ENCODE results near the gene SIX2. TPM values are rescaled to one million over a fixed set of nuclear protein-coding genes. Genes with fewer than 3 reads are reported as not detected.
A peak's percentile ranks its signal among the peaks of the same experiment; 100 is the strongest.

The SIX2 gene
- total and polyA plus RNA-seq, 2 donors (not counting 1 experiment from before 2014, with no cell fraction given), result 0.03 TPM; not detected in 1

DNA sequence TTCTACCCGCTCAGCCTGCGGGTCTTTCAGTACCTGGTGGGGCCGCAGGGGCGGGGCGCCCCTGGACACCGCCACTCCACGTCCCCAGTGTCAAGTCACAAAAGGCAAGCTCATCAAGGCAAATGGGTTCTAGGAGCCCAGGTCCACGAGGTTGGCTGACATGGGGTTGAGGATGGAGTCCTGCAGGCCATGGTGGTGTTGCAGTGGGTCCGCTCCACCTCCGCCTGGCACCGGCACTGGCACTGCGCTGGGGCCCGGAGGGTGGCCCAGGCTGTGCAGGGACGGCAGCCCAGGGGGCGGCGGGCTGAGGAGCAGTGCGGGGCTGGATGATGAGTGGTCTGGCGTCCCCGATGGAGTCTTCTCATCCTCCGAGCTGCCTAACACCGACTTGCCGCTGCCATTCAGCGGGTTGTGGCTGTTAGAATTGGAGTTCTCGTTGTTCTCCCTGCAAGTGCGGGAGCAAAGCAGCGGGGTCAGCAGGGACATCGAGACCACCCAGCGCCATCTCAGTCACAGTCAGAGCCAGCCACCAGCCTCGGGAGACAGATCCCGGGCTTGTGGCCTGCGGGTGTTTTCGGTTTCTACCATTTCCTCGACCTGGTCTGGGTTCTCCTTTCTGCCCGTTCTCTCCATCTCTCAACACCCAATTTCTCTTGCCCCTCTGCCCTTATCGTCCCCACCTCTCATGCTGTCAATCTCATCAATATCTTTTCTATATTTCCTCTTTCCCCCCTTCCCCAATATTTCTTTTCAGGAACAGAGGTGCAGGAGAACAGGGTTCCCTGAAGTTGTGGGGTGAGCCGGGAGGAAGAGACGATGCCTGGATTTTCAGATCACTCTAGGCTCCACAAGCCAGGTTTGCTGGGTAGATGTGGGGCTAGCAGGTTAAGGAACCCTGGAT is 3.0 kb downstream of the SIX2 start:
- Histone ChIP-seq H2AFZ (ENCODE audit: low read length) (no peak overlapping the region), H4K20me1 (ENCODE audit: control insufficient read depth, extremely low read depth, insufficient read depth, low read length) (no peaks in the 10 kb centered on the region), H3K4me1 (ENCODE audit: control insufficient read depth, extremely low read depth, insufficient read depth, low read length) (peaks cover 3% of the 10 kb centered on the region), H3K9ac (ENCODE audit: insufficient read depth, low read length) (no peak overlapping the region), H3K4me3 (replicated peaks in 1 of 4; ENCODE audit: control extremely low read depth in 1 of 4, insufficient read depth in 1 of 4, low read depth in 3 of 4, low read length in 4 of 4) (no peak overlapping the region), H3K27me3 (ENCODE audit: control insufficient read depth, insufficient read depth, low read length) (peaks cover 92% of the 10 kb centered on the region), H3K9me3 (ENCODE audit: control insufficient read depth, insufficient read depth, low read depth, low read length) (no peaks in the 10 kb centered on the region), H3K27ac (ENCODE audit: insufficient read depth, low read length) (no peak overlapping the region), H3K79me2 (ENCODE audit: control insufficient read depth, insufficient read depth, low read length) (no peaks in the 10 kb centered on the region), H3K4me2 (ENCODE audit: extremely low read depth, insufficient read depth, low read length) (no peak overlapping the region), H3K36me3 (ENCODE audit: control insufficient read depth, insufficient read depth, low read length) (no peaks in the 10 kb centered on the region)
- no peak for DNase-seq (ENCODE audit: low read depth in 2 of 2)
- TF ChIP-seq EZH2 (IDR thresholded peaks at IDR 0.05; ENCODE audit: low read length, missing control alignments), result peak; percentile 19
- TF ChIP-seq, protein P1, sequence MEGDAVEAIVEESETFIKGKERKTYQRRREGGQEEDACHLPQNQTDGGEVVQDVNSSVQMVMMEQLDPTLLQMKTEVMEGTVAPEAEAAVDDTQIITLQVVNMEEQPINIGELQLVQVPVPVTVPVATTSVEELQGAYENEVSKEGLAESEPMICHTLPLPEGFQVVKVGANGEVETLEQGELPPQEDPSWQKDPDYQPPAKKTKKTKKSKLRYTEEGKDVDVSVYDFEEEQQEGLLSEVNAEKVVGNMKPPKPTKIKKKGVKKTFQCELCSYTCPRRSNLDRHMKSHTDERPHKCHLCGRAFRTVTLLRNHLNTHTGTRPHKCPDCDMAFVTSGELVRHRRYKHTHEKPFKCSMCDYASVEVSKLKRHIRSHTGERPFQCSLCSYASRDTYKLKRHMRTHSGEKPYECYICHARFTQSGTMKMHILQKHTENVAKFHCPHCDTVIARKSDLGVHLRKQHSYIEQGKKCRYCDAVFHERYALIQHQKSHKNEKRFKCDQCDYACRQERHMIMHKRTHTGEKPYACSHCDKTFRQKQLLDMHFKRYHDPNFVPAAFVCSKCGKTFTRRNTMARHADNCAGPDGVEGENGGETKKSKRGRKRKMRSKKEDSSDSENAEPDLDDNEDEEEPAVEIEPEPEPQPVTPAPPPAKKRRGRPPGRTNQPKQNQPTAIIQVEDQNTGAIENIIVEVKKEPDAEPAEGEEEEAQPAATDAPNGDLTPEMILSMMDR (conservative IDR thresholded peaks at IDR 0.05 in 1 of 2, IDR thresholded peaks at IDR 0.05 in 1 of 2; ENCODE audit: low read depth in 1 of 2, low read length in 2 of 2), result no peak

DNA sequence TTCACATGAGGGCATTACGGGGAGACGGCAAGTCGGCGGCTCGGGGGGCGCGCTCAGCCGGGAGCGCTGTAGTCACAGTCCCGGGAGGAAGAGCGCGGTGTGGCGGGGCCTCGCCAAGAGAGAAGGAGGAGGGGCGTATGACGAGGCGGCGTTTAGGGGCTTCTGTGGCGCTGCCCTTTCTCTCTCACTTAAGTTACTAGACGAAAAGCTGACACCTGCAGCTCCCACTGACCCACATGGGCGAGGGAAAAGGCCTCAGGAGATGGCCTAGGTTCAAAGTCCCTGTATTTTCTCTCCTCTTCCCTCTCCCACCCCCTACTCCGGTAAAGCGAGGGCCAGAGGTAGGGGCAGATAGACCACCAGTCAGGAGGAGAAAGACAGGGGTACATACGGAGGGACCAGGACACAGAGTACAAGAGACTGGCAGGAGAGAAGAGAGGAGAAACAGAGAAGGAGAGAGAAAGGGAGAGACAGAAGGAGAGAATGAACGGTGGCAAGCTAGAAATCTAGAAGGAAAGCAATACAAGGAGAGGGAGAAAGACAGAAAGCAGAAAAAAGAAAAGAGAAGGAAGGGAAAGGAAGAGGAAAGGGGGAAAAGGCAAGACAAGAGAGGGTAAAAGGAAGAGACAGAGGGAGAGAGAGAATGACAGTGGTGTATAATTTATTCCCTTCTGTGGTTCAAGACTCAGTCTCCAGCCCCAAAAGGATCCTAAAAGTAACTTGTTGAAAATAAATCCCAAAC is 3.8 kb downstream of the SIX2 start:
- Histone ChIP-seq H2AFZ (ENCODE audit: low read length) (no peak overlapping the region), H3K9ac (ENCODE audit: insufficient read depth, low read length) (no peak overlapping the region), H3K4me3 (replicated peaks in 1 of 4; ENCODE audit: control extremely low read depth in 1 of 4, insufficient read depth in 1 of 4, low read depth in 3 of 4, low read length in 4 of 4) (no peak overlapping the region), H3K27ac (ENCODE audit: insufficient read depth, low read length) (no peak overlapping the region), H3K79me2 (ENCODE audit: control insufficient read depth, insufficient read depth, low read length) (no peaks in the 10 kb centered on the region), H3K4me2 (ENCODE audit: extremely low read depth, insufficient read depth, low read length) (no peak overlapping the region), H3K27me3 (ENCODE audit: control insufficient read depth, insufficient read depth, low read length) (peaks cover 92% of the 10 kb centered on the region), H3K36me3 (ENCODE audit: control insufficient read depth, insufficient read depth, low read length) (no peaks in the 10 kb centered on the region), H4K20me1 (ENCODE audit: control insufficient read depth, extremely low read depth, insufficient read depth, low read length) (no peaks in the 10 kb centered on the region), H3K4me1 (ENCODE audit: control insufficient read depth, extremely low read depth, insufficient read depth, low read length) (peaks cover 3% of the 10 kb centered on the region), H3K9me3 (ENCODE audit: control insufficient read depth, insufficient read depth, low read depth, low read length) (no peaks in the 10 kb centered on the region)
- peak; percentile 66 for TF ChIP-seq EZH2 (IDR thresholded peaks at IDR 0.05; ENCODE audit: low read length, missing control alignments)
- TF ChIP-seq, protein P1 (conservative IDR thresholded peaks at IDR 0.05 in 1 of 2, IDR thresholded peaks at IDR 0.05 in 1 of 2; ENCODE audit: low read depth in 1 of 2, low read length in 2 of 2), result no peak
- no peak for DNase-seq (ENCODE audit: low read depth in 2 of 2)

DNA sequence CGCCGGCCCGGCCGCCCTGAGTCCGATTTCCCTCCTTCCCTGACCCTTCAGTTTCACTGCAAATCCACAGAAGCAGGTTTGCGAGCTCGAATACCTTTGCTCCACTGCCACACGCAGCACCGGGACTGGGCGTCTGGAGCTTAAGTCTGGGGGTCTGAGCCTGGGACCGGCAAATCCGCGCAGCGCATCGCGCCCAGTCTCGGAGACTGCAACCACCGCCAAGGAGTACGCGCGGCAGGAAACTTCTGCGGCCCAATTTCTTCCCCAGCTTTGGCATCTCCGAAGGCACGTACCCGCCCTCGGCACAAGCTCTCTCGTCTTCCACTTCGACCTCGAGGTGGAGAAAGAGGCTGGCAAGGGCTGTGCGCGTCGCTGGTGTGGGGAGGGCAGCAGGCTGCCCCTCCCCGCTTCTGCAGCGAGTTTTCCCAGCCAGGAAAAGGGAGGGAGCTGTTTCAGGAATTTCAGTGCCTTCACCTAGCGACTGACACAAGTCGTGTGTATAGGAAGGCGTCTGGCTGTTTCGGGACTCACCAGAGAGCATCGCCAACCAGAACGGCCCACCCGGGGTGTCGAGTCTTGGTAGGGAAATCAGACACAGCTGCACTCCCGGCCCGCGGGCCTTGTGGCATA is 4.6 kb downstream of the SIX2 start:
- no peaks in the 10 kb centered on the region for H3K36me3 ChIP-seq (ENCODE audit: control insufficient read depth, insufficient read depth, low read length)
- peaks cover under 1% of the 10 kb centered on the region for H3K4me1 ChIP-seq (ENCODE audit: control insufficient read depth, extremely low read depth, insufficient read depth, low read length)
- H2AFZ ChIP-seq (ENCODE audit: low read length), result no peak overlapping the region
- no peak overlapping the region for H3K27ac ChIP-seq (ENCODE audit: insufficient read depth, low read length)
- H3K4me3 ChIP-seq (replicated peaks in 1 of 4; ENCODE audit: control extremely low read depth in 1 of 4, insufficient read depth in 1 of 4, low read depth in 3 of 4, low read length in 4 of 4), result peak overlapping the region in 1 of 4 experiments; percentile 47
- H3K9ac ChIP-seq (ENCODE audit: insufficient read depth, low read length), result no peak overlapping the region
- TF ChIP-seq, protein P1 (conservative IDR thresholded peaks at IDR 0.05 in 1 of 2, IDR thresholded peaks at IDR 0.05 in 1 of 2; ENCODE audit: low read depth in 1 of 2, low read length in 2 of 2), result no peak
- TF ChIP-seq EZH2 (IDR thresholded peaks at IDR 0.05; ENCODE audit: low read length, missing control alignments), result peak; percentile 99
- peak overlapping the region; percentile 64 for H3K4me2 ChIP-seq (ENCODE audit: extremely low read depth, insufficient read depth, low read length)
- H3K79me2 ChIP-seq (ENCODE audit: control insufficient read depth, insufficient read depth, low read length), result no peaks in the 10 kb centered on the region
- no peaks in the 10 kb centered on the region for H4K20me1 ChIP-seq (ENCODE audit: control insufficient read depth, extremely low read depth, insufficient read depth, low read length)
- peaks cover 94% of the 10 kb centered on the region for H3K27me3 ChIP-seq (ENCODE audit: control insufficient read depth, insufficient read depth, low read length)
- H3K9me3 ChIP-seq (ENCODE audit: control insufficient read depth, insufficient read depth, low read depth, low read length), result no peaks in the 10 kb centered on the region
- DNase-seq (ENCODE audit: low read depth in 2 of 2), result no peak
